Ureter (tissue), 1 donor: Measurements from ENCODE around the gene CDK17. TPM values are rescaled to one million over a fixed set of nuclear protein-coding genes. Genes with fewer than 3 reads are reported as not detected.
"Not testable (repeated sequence)": the region's sequence is repeated elsewhere in the genome, so short reads cannot be mapped to it uniquely, and the experiment has no call there.

ENCODE experiments used
- DNase-seq: peaks from one replicate; pipeline ENCODE4 v3.0.0-alpha.2; 2020; ENCODE audit warnings: low spot score
- total RNA-seq: library from RNA; stranded (reverse); gene quantifications from one replicate; pipeline ENCODE4 v1.2.4, GENCODE V29; 2023
- donor health status: DM: yes; HTN: yes; CAD: no.

Gene CDK17
- total RNA-seq, 1 donor from 2014 or later: 40.9 TPM

DNA sequence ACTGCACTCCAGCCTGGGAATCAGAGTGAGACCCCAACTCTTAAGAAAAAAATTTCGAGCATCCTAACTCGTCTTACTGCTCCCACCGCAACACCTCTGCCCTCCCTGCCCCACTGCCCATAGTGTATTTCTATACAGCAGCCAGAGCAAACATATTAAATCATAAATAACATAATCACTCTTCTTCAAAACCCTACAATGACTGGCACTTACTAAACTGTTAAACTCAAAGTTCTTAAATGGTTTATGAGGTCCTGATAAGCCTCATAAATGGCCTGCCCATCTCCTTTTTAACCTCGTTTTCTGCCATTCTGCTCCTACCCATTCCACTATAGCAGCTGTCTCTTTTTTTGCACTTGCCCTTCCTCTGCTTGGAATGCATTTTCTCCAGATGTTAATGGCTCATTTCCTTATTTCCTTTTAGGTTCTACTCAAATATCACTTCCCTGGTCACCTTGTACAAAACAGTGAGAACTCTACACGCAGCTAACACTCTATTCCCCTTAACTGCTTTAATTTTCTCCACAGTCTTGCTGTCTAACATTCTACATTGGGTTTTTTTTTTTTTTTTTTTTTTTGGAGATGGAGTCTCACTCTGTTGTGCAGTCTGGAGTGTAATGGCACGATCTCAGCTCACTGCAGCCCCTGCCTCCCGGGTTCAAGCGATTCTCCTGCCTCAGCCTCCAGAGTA lies 45.2 kb downstream of the CDK17 start:
- no peak for DNase-seq

DNA sequence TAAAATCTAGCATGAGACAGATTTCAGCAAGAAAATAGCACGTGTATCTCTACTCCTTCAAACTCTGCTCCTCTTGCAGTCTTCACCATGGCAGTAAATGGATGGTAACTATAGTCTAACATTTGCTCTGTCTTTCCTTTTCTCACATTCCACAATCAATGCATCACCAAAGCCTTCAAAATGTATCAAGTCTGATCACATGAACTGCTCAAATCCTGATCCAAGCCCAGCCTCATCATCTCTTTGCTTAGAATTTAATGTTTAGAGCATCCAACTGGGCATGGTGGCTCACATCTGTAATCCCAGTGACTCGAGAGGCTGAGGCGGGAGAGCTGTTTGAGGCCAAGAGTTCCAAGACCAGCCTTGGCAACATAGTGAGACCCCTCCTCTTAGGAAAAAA lies 45.9 kb downstream of the CDK17 start:
- no peak for DNase-seq

DNA sequence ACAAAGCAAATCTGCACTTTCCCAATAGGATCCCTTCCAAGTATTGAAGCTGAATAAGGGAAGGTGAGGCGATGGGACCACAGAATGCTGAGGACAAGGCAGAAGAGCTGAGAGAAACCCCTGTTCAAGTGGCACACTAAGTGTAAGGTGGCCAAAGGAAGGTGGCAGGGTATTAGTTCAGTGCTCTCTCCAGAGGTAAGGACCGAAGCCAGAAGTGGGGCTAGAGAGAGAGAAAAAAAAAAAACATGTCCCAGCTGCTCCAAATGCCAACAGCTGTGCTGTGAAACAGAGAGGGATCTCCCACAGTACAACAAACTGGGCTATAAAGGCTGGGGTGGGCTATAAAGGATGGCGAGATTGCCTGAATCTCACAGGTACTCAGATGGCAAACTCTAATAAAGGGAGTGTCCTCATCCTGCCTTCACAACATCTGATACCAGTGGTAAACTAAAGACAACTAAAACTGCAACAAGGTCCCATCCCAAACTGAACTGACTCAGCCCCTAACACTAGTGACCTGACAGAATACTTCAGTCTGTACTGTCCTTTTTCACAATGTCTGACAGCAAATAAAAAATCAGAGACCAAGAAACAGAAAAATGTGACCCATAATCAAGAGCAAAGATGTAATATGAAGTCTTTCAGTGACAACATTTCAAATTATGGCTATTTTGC lies 47.9 kb downstream of the CDK17 start:
- DNase-seq: no peak

DNA sequence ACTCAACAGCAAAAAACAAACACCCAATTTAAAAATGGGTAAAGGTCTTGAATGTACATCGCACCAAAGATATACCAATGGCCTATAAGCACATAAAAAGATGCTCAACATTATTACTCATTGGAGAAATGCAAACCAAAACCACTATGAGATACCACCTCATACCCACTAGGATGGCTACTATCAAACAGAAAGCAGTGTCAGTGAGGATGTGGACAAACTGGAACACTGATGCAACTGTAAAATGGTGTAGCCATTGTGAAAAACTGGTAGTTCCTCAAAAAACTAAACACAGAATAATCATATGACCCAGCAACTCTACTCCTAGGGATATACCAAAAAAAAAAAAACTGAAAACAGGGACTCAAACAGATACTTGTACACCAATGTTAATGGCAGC lies 49.3 kb downstream of the CDK17 start:
- no peak for DNase-seq

DNA sequence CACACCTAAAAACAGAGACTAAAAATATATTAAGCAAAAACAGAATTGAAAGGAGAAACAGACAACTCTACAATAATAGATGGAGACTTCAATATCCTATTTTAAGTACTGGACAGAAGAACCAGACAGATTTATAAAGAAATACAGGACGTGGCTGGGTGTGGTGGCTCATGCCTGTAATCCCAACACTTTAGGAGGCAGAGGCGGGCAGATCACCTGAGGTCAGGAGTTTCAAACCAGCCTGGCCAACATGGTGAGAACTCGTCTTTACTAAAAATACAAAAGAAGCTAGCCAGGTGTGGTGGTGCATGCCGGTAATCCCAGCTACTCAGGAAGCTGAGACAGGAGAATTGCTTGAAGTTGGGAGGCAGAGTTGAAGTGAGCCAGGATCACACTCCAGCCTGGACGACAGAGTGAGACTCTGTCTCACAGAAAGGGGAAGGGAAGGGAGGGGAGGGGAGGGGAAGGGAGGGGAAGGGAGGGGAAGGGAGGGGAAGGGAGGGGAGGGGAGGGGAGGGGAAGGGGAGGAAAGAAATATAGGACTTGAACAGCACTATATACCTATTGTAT lies 53.0 kb downstream of the CDK17 start:
- no peak for DNase-seq

DNA sequence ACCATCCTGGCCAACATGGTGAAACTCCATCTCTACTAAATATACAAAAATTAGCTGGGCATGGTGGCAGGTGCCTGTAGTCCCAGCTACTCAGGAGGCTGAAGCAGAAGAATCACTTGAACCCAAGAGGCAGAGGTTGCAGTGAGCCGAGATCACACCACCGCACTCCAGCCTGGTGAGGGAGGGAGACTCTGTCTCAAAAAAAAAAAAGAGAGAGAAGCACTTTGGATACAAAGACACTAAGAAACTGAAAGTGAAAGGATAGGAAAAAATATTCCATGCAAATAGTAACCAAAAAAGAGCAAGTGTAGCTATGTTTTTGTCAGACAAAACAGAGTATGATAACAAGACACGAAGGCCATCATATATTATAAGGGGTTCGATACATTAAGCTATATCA lies 53.5 kb downstream of the CDK17 start:
- not testable (repeated sequence) for DNase-seq

DNA sequence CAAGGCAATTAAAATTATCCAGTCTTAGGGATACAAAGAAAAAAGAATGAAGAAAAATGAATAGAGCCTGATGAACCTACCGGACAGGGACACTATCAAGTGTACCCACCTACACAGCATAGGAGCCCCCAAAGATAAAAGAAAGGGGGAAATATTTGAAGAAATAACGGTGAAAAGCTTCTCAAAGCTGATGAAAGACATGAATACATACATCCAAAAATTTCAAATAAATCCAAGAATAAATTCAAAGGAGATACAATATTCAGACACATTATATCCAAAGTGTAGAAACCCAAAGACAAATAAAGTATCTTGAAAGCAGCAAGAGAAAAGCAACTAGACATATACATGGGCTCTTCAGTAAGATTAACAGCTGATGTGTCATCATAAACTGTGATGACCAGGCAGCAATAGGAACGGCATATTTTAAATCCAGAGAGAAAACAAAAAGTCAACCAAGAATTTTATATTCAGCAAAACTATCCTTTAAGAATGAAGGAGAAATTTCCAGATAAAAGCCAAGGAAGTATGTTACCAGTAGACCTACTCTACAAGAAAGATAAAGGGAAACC lies 56.0 kb downstream of the CDK17 start:
- DNase-seq: no peak

DNA sequence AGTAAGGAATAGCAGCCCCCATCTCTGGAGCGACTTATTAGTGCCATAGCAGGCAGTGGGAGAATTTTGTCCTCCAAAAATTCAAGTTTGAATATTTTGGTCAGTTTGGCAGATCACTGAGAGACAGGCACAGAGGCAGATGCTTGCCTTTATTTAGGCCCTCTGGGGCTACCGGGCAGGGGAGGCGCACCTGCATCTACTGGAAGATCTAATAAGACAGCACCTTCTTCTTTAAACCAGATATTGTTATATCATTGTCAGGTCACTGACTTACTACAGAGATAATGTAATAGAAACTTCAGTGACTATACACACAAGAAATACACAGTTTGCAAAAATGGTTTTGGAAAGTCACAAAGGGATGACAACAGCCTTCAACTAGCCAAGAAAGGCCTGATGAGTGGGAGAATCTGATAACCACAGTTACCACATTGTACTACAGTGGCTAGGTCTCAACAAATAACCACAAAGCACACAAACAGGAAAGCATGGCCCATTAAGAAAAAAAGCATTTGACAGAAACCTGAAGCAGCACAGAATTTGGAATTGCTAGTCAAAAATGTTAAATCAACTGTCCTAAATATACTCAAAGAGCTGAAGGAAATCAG lies 56.8 kb downstream of the CDK17 start:
- DNase-seq: no peak

DNA sequence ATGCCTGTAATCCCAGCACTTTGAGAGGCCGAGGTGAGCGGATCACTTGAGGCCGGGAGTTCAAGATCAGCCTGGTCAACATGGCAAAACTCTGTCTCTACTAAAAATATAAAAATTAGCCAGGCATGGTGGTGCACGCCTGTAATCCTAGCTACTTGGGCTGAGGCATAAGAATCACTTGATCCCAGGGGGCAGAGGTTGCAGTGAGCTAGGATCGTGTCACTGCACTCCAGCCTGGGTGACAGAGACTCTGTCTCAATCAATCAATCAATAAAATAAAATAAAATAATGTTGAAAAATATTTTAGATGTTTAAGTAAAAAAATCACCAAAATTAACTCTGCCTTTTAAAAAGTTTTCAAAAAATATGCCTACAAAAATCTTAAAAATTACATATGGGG lies 60.6 kb downstream of the CDK17 start:
- not testable (repeated sequence) for DNase-seq

DNA sequence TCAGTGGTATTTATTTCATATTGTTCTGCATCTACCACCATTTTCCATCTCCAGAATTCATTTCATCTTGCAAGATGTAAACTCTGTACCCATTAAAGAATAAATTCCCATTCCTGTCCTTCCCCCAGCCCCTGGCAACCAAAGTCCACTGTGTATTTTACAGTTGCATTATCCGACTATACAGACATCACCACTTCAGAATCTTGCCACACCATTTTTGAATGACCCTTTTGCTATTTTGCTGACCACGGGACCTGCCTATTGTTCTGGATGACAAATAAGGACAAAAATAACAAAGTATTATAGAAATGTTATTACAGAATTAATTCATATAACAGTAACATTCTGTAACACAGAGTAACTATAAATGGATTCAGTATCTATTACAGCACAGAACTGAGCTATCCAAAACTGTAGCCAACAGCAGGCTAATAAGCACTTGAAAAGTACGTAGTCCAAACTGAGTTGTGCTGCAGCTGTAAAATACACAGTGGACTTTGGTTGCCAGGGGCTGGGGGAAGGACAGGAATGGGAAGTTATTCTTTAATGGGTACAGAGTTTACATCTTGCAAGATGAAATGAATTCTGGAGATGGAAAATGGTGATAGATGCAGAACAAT lies 61.3 kb downstream of the CDK17 start:
- no peak for DNase-seq

DNA sequence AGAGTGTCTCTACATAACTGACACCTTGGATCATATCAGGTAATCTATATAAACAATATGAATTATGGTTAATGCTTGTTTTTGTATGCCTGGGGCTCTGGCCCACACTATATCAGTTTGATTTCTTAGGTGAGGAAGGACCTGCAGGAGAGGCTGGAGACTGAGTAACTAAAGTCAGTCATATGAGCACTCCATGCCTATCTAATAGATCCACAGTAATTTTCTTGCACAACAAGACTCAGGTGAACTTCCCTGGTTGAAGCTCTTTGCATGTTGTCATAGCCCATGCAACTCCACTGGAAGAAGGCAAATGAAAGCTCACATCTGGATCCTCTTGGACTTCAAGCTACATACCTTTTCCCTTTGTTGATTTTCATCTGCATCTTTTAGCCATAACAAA lies 62.3 kb downstream of the CDK17 start:
- no peak for DNase-seq

DNA sequence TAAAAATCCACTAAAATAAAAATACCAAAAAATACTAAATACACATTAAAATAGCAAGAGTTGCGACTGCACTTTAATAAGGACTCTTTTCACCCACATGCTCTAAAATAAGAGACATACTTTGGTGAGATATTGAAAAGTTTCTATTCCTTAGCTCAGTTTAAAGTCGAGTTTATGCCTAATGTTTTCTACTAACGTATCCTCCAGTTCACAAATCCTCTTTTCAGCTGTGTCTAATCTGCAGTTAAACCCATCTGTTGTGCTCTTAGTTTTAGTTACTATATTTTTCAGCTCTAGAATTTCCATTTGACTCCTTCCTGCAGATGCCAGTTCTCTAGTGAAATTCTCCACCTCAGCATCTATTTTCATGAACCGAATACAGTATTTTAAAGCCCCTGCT lies 63.8 kb downstream of the CDK17 start:
- DNase-seq: no peak

DNA sequence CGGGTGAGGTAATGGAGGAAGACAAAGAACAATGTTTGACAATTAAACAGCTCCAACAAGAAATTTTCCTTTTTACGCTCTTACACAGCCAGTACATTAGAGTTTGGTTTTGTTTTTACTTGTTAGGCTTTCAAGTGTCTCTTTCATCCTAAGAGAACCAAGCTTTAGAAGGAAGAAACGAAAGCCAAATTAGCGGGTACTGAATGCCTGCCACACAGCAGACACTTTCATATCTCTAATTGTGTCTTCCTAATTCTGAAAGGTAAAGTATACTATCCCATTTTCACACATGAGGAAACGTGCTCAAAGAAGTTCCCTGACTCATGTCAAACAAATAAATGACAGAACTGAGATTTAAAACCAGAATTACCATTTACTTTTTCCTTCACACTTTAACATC lies 65.0 kb downstream of the CDK17 start:
- no peak for DNase-seq

DNA sequence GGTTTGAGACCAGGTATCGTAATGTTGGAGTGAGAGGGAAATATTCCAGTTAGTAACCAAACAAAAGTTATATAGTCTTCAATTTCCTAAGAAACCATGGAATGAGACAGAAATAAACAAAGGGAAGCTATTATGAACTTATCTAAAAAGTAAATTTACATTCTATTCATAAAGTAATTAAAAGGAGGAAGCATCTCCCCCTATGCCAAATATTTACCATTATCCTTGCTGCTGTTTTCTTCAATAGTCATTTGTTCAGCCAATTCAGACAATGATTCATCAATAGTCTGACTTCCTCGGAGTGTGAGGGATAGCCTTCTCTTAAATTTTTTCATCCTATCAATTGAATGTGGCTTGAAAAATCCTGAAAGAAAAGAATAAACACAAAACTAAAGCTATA lies 65.7 kb downstream of the CDK17 start:
- no peak for DNase-seq

DNA sequence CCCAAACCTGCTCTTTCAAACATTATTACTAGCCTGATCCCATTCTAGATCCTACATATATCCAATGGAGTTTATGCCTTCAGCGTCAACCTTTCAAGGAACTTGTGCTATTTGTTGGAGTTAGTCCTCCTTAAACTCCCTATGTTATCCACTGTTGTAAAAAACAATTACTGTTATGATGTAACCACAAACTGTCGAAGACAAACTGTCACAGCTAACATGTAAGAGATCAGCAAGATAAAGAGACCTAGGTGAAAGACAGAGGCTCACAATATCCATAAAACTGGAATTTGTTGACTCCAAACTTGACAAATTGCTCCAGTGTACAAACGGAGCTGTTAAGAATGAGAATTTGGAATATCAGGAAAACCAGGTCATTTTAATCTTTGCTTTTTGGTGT lies 70.7 kb downstream of the CDK17 start:
- no peak for DNase-seq

DNA sequence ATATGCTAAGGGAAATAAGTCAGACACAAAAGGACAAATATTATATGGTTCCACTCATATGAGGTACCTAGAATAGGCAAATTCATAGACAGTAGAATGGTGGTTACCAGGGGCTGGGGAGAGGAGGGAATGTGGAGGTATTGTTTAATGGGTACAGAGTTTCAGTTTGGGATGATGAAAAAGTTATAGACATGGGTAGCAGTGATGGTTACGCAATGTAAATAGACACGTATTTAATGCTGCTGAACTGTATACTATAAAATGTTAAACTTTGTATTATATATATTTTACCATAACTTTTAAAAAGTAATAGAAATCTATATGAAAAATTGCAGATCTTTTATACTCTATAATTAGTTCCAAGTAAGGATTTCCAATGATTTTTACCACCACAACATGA lies 71.2 kb downstream of the CDK17 start:
- no peak for DNase-seq

DNA sequence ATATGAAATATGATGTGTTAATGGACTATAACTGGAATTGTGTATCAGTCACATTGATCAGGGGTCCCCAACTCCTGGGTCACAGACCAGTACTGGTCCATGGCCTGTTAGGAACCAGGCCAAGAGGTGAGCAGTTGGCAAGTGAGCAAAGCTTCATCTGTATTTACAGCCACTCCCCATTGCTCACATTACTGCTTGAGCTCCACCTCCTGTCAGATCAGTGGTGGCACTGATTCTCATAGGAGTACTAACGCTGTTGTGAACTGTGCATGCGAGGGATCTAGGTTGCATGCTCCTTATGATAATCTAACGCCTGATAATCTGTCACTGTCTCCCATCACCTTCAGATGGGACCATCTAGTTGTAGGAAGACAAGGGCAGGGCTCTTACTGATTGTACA lies 72.3 kb downstream of the CDK17 start:
- no peak for DNase-seq

DNA sequence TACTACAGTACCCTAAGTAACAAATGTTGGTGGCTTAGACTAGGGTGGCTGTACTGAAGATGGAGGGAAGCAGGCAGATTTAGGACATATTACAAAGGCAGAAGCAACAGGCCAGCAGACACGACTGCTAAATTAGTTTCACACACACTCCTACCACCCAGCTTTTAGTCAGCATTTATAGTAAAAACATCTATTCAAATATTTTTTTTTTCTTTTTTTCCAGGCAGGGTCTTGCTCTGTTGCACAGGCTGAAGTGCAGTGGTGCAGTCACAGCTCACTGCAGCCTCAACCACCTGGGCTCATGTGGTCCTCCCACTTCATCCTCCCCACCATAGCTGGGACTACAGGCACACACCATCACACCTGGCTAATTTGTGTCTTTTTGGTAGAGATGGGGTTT lies 72.9 kb downstream of the CDK17 start:
- no peak for DNase-seq

DNA sequence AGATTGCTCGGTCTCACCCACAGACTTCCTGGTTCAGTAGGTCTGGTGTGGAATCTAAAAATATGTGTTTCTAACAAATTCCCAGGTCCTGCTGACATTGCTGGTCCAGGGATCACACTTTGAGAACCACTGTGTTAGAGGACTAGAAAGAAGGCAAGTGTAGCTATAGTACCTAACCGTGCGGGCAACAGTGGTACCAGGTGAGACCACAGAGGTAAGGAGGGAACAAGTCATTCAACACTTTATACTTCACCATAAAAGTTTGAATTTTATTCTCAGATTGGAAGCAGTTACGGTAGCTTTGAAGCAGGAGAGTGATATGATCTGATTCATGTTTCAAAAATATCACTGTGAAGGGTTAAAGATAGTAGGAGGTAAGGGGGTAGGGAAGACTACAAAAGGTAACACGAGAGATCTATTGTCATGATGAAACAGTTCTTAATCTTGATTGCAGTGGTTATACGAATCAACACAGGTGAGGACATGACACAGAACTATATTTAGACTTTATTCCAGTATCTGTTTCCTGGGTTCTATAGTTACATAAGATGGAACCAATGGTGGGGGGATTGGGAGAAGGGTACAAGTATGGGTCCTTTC lies 73.5 kb downstream of the CDK17 start:
- no peak for DNase-seq

DNA sequence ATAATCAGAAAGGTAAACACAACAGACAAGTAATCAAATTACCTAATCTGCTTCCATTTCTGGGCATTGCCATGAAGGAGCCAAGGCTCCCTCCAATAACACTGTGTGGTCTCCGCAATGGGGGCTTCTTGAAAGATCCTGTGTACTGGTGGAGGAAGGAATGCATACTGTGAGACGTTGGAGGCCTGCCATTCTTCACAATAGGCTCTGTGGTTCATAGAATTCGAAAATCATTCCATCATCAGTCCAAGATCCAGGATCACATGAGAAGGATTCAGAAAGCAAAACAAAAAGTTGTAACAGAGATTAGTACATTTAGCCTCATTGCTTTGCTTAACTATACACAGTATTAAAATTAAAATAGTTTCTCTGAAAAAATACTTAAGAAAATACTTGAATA lies 76.3 kb downstream of the CDK17 start:
- DNase-seq: no peak

DNA sequence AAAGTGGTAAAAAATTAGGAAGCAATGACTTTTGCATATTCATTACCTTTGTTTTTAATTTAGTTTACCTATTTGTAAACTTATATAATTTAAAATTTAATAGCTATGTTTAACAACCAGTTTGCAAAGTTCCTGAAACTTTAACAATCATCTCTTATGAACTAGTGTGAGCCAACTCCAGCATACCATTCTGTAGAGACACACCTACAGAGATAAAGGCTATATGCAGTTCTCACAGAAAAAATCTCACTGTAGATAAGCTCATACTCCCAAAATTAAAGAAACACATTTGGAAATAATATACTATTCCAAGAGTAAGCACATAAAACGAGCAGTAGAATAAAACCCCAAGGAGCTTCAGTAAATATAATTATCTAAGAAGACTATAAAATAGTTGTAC lies 77.5 kb downstream of the CDK17 start:
- no peak for DNase-seq

DNA sequence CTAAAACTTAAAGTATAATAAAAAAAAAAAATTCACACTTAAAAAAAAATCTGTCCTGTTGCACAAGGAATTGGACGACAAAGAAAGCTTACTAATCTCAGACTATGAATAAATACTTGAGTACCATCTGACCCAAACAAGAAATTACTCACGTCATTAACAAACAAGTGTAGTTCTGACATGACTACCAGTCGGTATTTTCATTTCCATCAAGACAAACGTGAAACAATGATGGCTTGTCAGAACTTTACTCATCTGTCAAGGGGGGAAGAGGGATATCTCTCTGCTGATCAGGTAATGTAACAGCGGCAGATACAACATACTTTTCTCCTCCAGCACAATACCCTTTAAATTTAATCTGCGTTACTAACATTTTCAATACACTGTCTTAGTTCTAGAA lies 78.3 kb downstream of the CDK17 start:
- DNase-seq: no peak
